Stimulated activated CD4-positive, alpha-beta T cell treated with anti-CD3 and anti-CD28 coated beads, Interleukin-4, amount 100 ng/mL, for 1 hour (primary cell): ENCODE data around the gene ABCC8.

Source experiments
- DNase-seq: peaks from one replicate; pipeline ENCODE4 v3.0.0-alpha.2; 2020

ABCC8 gene

GRCh38 chr11:17423533-17424310 is 52.9 kb downstream of the ABCC8 start:
- DNase-seq: no peak

- no peak for DNase-seq
These were observed 54.9 kb downstream of the ABCC8 start for GRCh38 chr11:17421781-17422180.

GRCh38 chr11:17418444-17419081 is 58.1 kb downstream of the ABCC8 start:
- DNase-seq: no peak

GRCh38 chr11:17416492-17416891 is 60.2 kb downstream of the ABCC8 start:
- no peak for DNase-seq

- no peak for DNase-seq
These were observed 61.0 kb downstream of the ABCC8 start for GRCh38 chr11:17415523-17416104.

- DNase-seq: no peak
These were observed 61.7 kb downstream of the ABCC8 start for GRCh38 chr11:17414992-17415391.

- no peak for DNase-seq
These were observed 62.3 kb downstream of the ABCC8 start for GRCh38 chr11:17414317-17414737.

GRCh38 chr11:17413414-17414316 is 63.0 kb downstream of the ABCC8 start:
- no peak for DNase-seq

GRCh38 chr11:17412488-17413180 is 64.0 kb downstream of the ABCC8 start:
- DNase-seq: no peak

GRCh38 chr11:17411418-17411817 is 65.2 kb downstream of the ABCC8 start:
- DNase-seq: no peak

GRCh38 chr11:17410606-17411379 is 65.9 kb downstream of the ABCC8 start:
- DNase-seq: no peak

- no peak for DNase-seq
These were observed 68.0 kb downstream of the ABCC8 start for GRCh38 chr11:17408641-17409040.

- no peak for DNase-seq
These were observed 68.6 kb downstream of the ABCC8 start for GRCh38 chr11:17408026-17408425.

- DNase-seq: no peak
These were observed 69.1 kb downstream of the ABCC8 start for GRCh38 chr11:17407575-17407974.

- DNase-seq: no peak
These were observed 69.9 kb downstream of the ABCC8 start for GRCh38 chr11:17406818-17407149.

GRCh38 chr11:17406082-17406817 is 70.4 kb downstream of the ABCC8 start:
- DNase-seq: no peak

- no peak for DNase-seq
These were observed 71.2 kb downstream of the ABCC8 start for GRCh38 chr11:17405232-17406005.

GRCh38 chr11:17403980-17404759 is 72.5 kb downstream of the ABCC8 start:
- no peak for DNase-seq

GRCh38 chr11:17402486-17402885 is 74.2 kb downstream of the ABCC8 start:
- no peak for DNase-seq
